ENCODE results near the gene CTSA. TPM values are rescaled to one million over a fixed set of nuclear protein-coding genes. Genes with fewer than 3 reads are reported as not detected.

Gene CTSA
- total RNA-seq, 2 experiments from 2014 or later, result 40.3 to 42.6 TPM

GRCh38 chr20:45848421-45848820, 42.7 kb upstream of the CTSA start:
- no peaks in the 10 kb centered on the region for H3K27me3 Mint-ChIP-seq
- CTCF ChIA-PET, result no interaction called here
- H3K4me3 Mint-ChIP-seq, result no peak overlapping the region
- peaks cover 93% of the 10 kb centered on the region for H3K36me3 Mint-ChIP-seq (ENCODE audit: low read depth)
- Histone ChIP-seq H3K4me3 (ENCODE audit: low read length) (no peak overlapping the region), H3K27ac (ENCODE audit: low read depth in 1 of 2, low read length in 2 of 2) (no peak overlapping the region), H3K36me3 (ENCODE audit: insufficient read depth, low read length) (peaks cover 65% of the 10 kb centered on the region), H3K27me3 (ENCODE audit: control insufficient read depth in 1 of 2, insufficient read depth in 2 of 2, low read length in 2 of 2) (no peaks in the 10 kb centered on the region), H3K4me1 (ENCODE audit: insufficient read depth, low read length) (no peaks in the 10 kb centered on the region), H3K9me3 (ENCODE audit: control insufficient read depth in 1 of 2, insufficient read depth in 1 of 2, low read length in 2 of 2) (no peaks in the 10 kb centered on the region)
- H3K4me1 Mint-ChIP-seq (ENCODE audit: low read depth), result peaks cover 1% of the 10 kb centered on the region
- DNase-seq, result no peak
- H3K27ac Mint-ChIP-seq, result no peak overlapping the region
- POLR2A ChIA-PET, result no interaction called here
- TF ChIP-seq, protein P1, sequence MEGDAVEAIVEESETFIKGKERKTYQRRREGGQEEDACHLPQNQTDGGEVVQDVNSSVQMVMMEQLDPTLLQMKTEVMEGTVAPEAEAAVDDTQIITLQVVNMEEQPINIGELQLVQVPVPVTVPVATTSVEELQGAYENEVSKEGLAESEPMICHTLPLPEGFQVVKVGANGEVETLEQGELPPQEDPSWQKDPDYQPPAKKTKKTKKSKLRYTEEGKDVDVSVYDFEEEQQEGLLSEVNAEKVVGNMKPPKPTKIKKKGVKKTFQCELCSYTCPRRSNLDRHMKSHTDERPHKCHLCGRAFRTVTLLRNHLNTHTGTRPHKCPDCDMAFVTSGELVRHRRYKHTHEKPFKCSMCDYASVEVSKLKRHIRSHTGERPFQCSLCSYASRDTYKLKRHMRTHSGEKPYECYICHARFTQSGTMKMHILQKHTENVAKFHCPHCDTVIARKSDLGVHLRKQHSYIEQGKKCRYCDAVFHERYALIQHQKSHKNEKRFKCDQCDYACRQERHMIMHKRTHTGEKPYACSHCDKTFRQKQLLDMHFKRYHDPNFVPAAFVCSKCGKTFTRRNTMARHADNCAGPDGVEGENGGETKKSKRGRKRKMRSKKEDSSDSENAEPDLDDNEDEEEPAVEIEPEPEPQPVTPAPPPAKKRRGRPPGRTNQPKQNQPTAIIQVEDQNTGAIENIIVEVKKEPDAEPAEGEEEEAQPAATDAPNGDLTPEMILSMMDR (IDR thresholded peaks at IDR 0.05), result no peak
- no peak for ATAC-seq (ENCODE audit: poor library complexity)
- intact Hi-C loops (cut with DNase I, micrococcal nuclease), result no loop called here
- H3K9me3 Mint-ChIP-seq, result no peaks in the 10 kb centered on the region

GRCh38 chr20:45848969-45849582, 42.1 kb upstream of the CTSA start:
- DNase-seq (no peak), ATAC-seq (ENCODE audit: poor library complexity) (no peak)
- Histone ChIP-seq H3K27ac (ENCODE audit: low read depth in 1 of 2, low read length in 2 of 2) (no peak overlapping the region), H3K4me1 (ENCODE audit: insufficient read depth, low read length) (no peaks in the 10 kb centered on the region), H3K9me3 (ENCODE audit: control insufficient read depth in 1 of 2, insufficient read depth in 1 of 2, low read length in 2 of 2) (no peaks in the 10 kb centered on the region), H3K4me3 (ENCODE audit: low read length) (no peak overlapping the region), H3K36me3 (ENCODE audit: insufficient read depth, low read length) (peaks cover 65% of the 10 kb centered on the region), H3K27me3 (ENCODE audit: control insufficient read depth in 1 of 2, insufficient read depth in 2 of 2, low read length in 2 of 2) (no peaks in the 10 kb centered on the region)
- H3K27ac Mint-ChIP-seq, result no peak overlapping the region
- H3K4me1 Mint-ChIP-seq (ENCODE audit: low read depth), result peaks cover 5% of the 10 kb centered on the region
- CTCF ChIA-PET, result no interaction called here
- no peak overlapping the region for H3K4me3 Mint-ChIP-seq
- POLR2A ChIA-PET, result interaction anchor here (1.4 kb wide), 1 partner anchor 86 kb away, joined by 5 read pairs; the partner anchor contains the start of gene PCIF1
- no peaks in the 10 kb centered on the region for H3K9me3 Mint-ChIP-seq
- intact Hi-C loops (cut with DNase I, micrococcal nuclease), result no loop called here
- peaks cover 93% of the 10 kb centered on the region for H3K36me3 Mint-ChIP-seq (ENCODE audit: low read depth)
- H3K27me3 Mint-ChIP-seq, result no peaks in the 10 kb centered on the region
- TF ChIP-seq, protein P1 (IDR thresholded peaks at IDR 0.05), result no peak

GRCh38 chr20:45850238-45850637, 40.9 kb upstream of the CTSA start:
- peaks cover 10% of the 10 kb centered on the region for H3K4me1 ChIP-seq (ENCODE audit: insufficient read depth, low read length)
- TF ChIP-seq, protein P1 (IDR thresholded peaks at IDR 0.05), result no peak
- intact Hi-C loops (cut with DNase I, micrococcal nuclease), result no loop called here
- no peaks in the 10 kb centered on the region for H3K9me3 Mint-ChIP-seq
- no peak overlapping the region for H3K27ac ChIP-seq (ENCODE audit: low read depth in 1 of 2, low read length in 2 of 2)
- no peak overlapping the region for H3K27ac Mint-ChIP-seq
- H3K9me3 ChIP-seq (ENCODE audit: control insufficient read depth in 1 of 2, insufficient read depth in 1 of 2, low read length in 2 of 2), result no peaks in the 10 kb centered on the region
- ATAC-seq (ENCODE audit: poor library complexity), result no peak
- H3K27me3 ChIP-seq (ENCODE audit: control insufficient read depth in 1 of 2, insufficient read depth in 2 of 2, low read length in 2 of 2), result no peaks in the 10 kb centered on the region
- H3K27me3 Mint-ChIP-seq, result no peaks in the 10 kb centered on the region
- H3K4me1 Mint-ChIP-seq (ENCODE audit: low read depth), result peaks cover 14% of the 10 kb centered on the region
- H3K4me3 Mint-ChIP-seq, result no peak overlapping the region
- POLR2A ChIA-PET, result interaction anchor here (1.4 kb wide), 1 partner anchor 84 kb away, joined by 5 read pairs; the partner anchor contains the start of gene PCIF1
- peaks cover 62% of the 10 kb centered on the region for H3K36me3 ChIP-seq (ENCODE audit: insufficient read depth, low read length)
- DNase-seq, result no peak
- H3K4me3 ChIP-seq (ENCODE audit: low read length), result no peak overlapping the region
- CTCF ChIA-PET, result no interaction called here
- H3K36me3 Mint-ChIP-seq (ENCODE audit: low read depth), result peaks cover 94% of the 10 kb centered on the region
